CD4-positive, alpha-beta T cell (primary cell): ENCODE data around the gene IL19. TPM values are rescaled to one million over a fixed set of nuclear protein-coding genes. Genes with fewer than 3 reads are reported as not detected.

Experiments
- ATAC-seq: fragments of 200-7000 bp; cut with Tn5 transposase; one replicate; pipeline ENCODE4 v1.10.0; 2022; ENCODE audit warnings: mild to moderate bottlenecking; ENCODE audit not compliant: poor library complexity
- CTCF ChIA-PET: fragments of 350-600 bp; sonication (Branson Sonifier 250); formaldehyde crosslinking; loops from one replicate; lab custom pipeline; 2021; ENCODE audit warnings: antibody characterized with exemption, inconsistent platforms; lab: Charles Lee
- POLR2A ChIA-PET: fragments of 350-600 bp; sonication (Branson Sonifier 250); formaldehyde crosslinking; loops from one replicate; lab custom pipeline; 2021; ENCODE audit warnings: antibody characterized with exemption, inconsistent platforms; lab: Charles Lee
- DNase-seq, 14 experiments: peaks; one replicate each; pipeline ENCODE4 v3.0.0-alpha.2; 2013 to 2020; ENCODE audit warnings: mixed read lengths in 2 of 14
- H3K27ac ChIP-seq, 2 donors: one replicate each; pipeline versions ENCODE4 v1.5.1 to v1.7.0; 2013; ENCODE audit warnings: low read length in 2 of 2, low read depth in 1 of 2, mild to moderate bottlenecking in 1 of 2
- H3K27me3 ChIP-seq, 2 experiments: 1 replicate in 1 of 2; 2 replicates in 1 of 2; pipeline versions ENCODE4 v1.6.1 to v1.7.0; 2013; ENCODE audit warnings: low read length in 2 of 2, control low read depth in 1 of 2, mild to moderate bottlenecking in 1 of 2, moderate library complexity in 1 of 2; ENCODE audit not compliant: insufficient read depth in 2 of 2, control insufficient read depth in 1 of 2
- H3K36me3 ChIP-seq: one replicate; pipeline ENCODE4 v1.6.1; 2013; ENCODE audit warnings: low read length, control low read depth; ENCODE audit not compliant: insufficient read depth
- H3K4me1 ChIP-seq: one replicate; pipeline ENCODE4 v1.6.1; 2013; ENCODE audit warnings: low read length, control low read depth; ENCODE audit not compliant: insufficient read depth
- H3K4me3 ChIP-seq: one replicate; pipeline ENCODE4 v1.5.1; 2013; ENCODE audit warnings: mild to moderate bottlenecking, low read length, moderate library complexity
- H3K9me3 ChIP-seq, 2 experiments: 1 replicate in 1 of 2; 2 replicates in 1 of 2; pipeline versions ENCODE4 v1.6.1 to v1.7.0; 2013; ENCODE audit warnings: low read length in 2 of 2, mild to moderate bottlenecking in 2 of 2, control low read depth in 1 of 2, moderate library complexity in 1 of 2; ENCODE audit not compliant: control insufficient read depth in 1 of 2, insufficient read depth in 1 of 2
- H3K27ac Mint-ChIP-seq: one replicate; pipeline ENCODE4 v1.8.0; 2020; ENCODE audit warnings: mixed read lengths
- H3K27me3 Mint-ChIP-seq: one replicate; pipeline ENCODE4 v1.8.0; 2021; ENCODE audit warnings: mixed read lengths
- H3K36me3 Mint-ChIP-seq: one replicate; pipeline ENCODE4 v1.8.0; 2021; ENCODE audit warnings: low read depth, mixed read lengths
- H3K4me1 Mint-ChIP-seq: one replicate; pipeline ENCODE4 v1.8.0; 2021; ENCODE audit warnings: low read depth, mixed read lengths
- H3K4me3 Mint-ChIP-seq: one replicate; pipeline ENCODE4 v1.8.0; 2020; ENCODE audit warnings: mild to moderate bottlenecking, mixed read lengths
- H3K9me3 Mint-ChIP-seq: one replicate; pipeline ENCODE4 v1.8.0; 2020; ENCODE audit warnings: mixed read lengths
- CTCF ChIP-seq: fragments of 200-600 bp; IDR thresholded peaks from one replicate; pipeline ENCODE4 v1.8.0; 2022; ENCODE audit warnings: antibody characterized with exemption, mild to moderate bottlenecking
- intact Hi-C, 2 experiments: fragments of 100-400 bp; cut with DNase I in 1 of 2; cut with micrococcal nuclease in 1 of 2; formaldehyde crosslinking; loops; one replicate each; pipeline versions ENCODE4 v1.15.1 to v1.9.0; 2023 to 2025; cut with DNase I, micrococcal nuclease
- total RNA-seq, 174 experiments: library from RNA in 2 of 174; stranded (reverse) in 2 of 174; gene quantifications; one replicate each; pipeline ENCODE4 v1.2.3 and lab custom pipeline; 2021 to 2026

IL19 gene
- total RNA-seq, 2 experiments from 2014 or later = not detected

- peak overlapping the region; percentile 90 for H3K27ac Mint-ChIP-seq
- Histone ChIP-seq H3K4me1 (peaks cover 57% of the 10 kb centered on the region), H3K36me3 (peaks cover 41% of the 10 kb centered on the region), H3K4me3 (no peak overlapping the region), H3K27me3 (no peaks in the 10 kb centered on the region), H3K9me3 (peaks cover 0 to 6% of the 10 kb centered on the region in 2 experiments), H3K27ac (peak overlapping the region; percentile 19 to 37)
- peaks cover 55% of the 10 kb centered on the region for H3K4me1 Mint-ChIP-seq
- ChIA-PET POLR2A (interaction anchor here (0.5 to 4.4 kb wide), 25 partner anchors 8 to 248 kb away, joined by 3 to 91 read pairs (median 4); partner anchors contain the start of genes FCMR and IL19), CTCF (interaction anchor here (0.6 to 6.7 kb wide), 49 partner anchors 9 to 765 kb away, joined by 3 to 139 read pairs (median 4); partner anchors contain the start of genes EIF2D, IL19 and IL20)
- H3K4me3 Mint-ChIP-seq = peak overlapping the region; percentile 6
- DNase-seq (peak; percentile 71 to 91 (median 82)), ATAC-seq (peak; percentile 68)
- H3K27me3 Mint-ChIP-seq = no peaks in the 10 kb centered on the region
- intact Hi-C loops = loop anchor here (1.0 to 5.0 kb wide), 10 partner anchors 23 to 248 kb away; partner anchors contain the start of genes IL20 (in 2 of the 2), IL10 (in 1 of the 2) and IL19 (in 1 of the 2)
- no peaks in the 10 kb centered on the region for H3K9me3 Mint-ChIP-seq
- TF ChIP-seq CTCF = peak; percentile 95
- H3K36me3 Mint-ChIP-seq = peaks cover 49% of the 10 kb centered on the region
Observed at GRCh38 chr1:206734499-206735142, 36.0 kb upstream of the IL19 start.

GRCh38 chr1:206735553-206736031 is 35.0 kb upstream of the IL19 start:
- no peak for DNase-seq
- peaks cover 63% of the 10 kb centered on the region for H3K4me1 Mint-ChIP-seq
- peaks cover 40% of the 10 kb centered on the region for H3K36me3 Mint-ChIP-seq
- H3K27ac Mint-ChIP-seq = peak overlapping the region; percentile 90
- H3K4me3 Mint-ChIP-seq = no peak overlapping the region
- Histone ChIP-seq H3K4me1 (peaks cover 61% of the 10 kb centered on the region), H3K4me3 (no peak overlapping the region), H3K9me3 (peaks cover 0 to 6% of the 10 kb centered on the region in 2 experiments), H3K27me3 (no peaks in the 10 kb centered on the region), H3K27ac (peak overlapping the region; percentile 19 to 74), H3K36me3 (peaks cover 32% of the 10 kb centered on the region)
- H3K27me3 Mint-ChIP-seq = no peaks in the 10 kb centered on the region
- POLR2A ChIA-PET = interaction anchor here (0.6 to 4.4 kb wide), 19 partner anchors 9 to 307 kb away, joined by 3 to 91 read pairs (median 5); partner anchors contain the start of genes FCMR and IL19
- no peak for TF ChIP-seq CTCF
- no peak for ATAC-seq
- CTCF ChIA-PET = interaction anchor here (0.9 to 6.7 kb wide), 18 partner anchors 10 to 244 kb away, joined by 3 to 139 read pairs (median 6); partner anchors contain the start of genes EIF2D, IL19 and IL20
- H3K9me3 Mint-ChIP-seq = no peaks in the 10 kb centered on the region
- intact Hi-C loops = loop anchor here (2.0 to 5.0 kb wide), 3 partner anchors 31 to 247 kb away; partner anchors contain the start of genes IL10 (in 1 of the 2) and IL19 (in 1 of the 2)

GRCh38 chr1:206736878-206737728 is 33.5 kb upstream of the IL19 start:
- Mint-ChIP-seq H3K36me3 (peaks cover 26% of the 10 kb centered on the region), H3K4me1 (peaks cover 75% of the 10 kb centered on the region), H3K9me3 (no peaks in the 10 kb centered on the region), H3K27ac (peak overlapping the region; percentile 90), H3K27me3 (no peaks in the 10 kb centered on the region), H3K4me3 (peak overlapping the region; percentile 65)
- Histone ChIP-seq H3K27ac (peak overlapping the region; percentile 55 to 74), H3K4me1 (peaks cover 61% of the 10 kb centered on the region), H3K4me3 (no peak overlapping the region), H3K36me3 (peaks cover 16% of the 10 kb centered on the region), H3K27me3 (no peaks in the 10 kb centered on the region), H3K9me3 (peaks cover 0 to 4% of the 10 kb centered on the region in 2 experiments)
- DNase-seq = peak in 13 of 14 experiments; percentile 30 to 89 (median 53)
- ChIA-PET CTCF (interaction anchor here (0.7 to 6.7 kb wide), 4 partner anchors 11 to 175 kb away, joined by 3 to 139 read pairs (median 30); partner anchors contain the start of gene IL19), POLR2A (interaction anchor here (0.6 to 4.4 kb wide), 11 partner anchors 20 to 185 kb away, joined by 3 to 91 read pairs (median 4); partner anchors contain the start of gene FCMR)
- peak; percentile 68 for ATAC-seq
- intact Hi-C loops = loop anchor here in 1 of 2 experiments (5.0 kb wide), 1 partner anchor 35 kb away; the partner anchor contains the start of genes IL10 and IL19
- TF ChIP-seq CTCF = no peak
